ENCODE measurements around the gene CYP2A6.

GRCh38 chr19:40798683-40799557, 51.3 kb downstream of the CYP2A6 start, which contains the start of gene EGLN2:
- peak in 1 of 3 donors; percentile 7 for TF ChIP-seq CTCF (IDR thresholded peaks at IDR 0.05)
- peak; percentile 71 for TF ChIP-seq POLR2A (IDR thresholded peaks at IDR 0.05)
